Activated CD4-positive, alpha-beta T cell treated with anti-CD3 and anti-CD28 coated beads, Interleukin-2, amount 50 U/mL, for 4 hours (primary cell): ENCODE data around the gene CNKSR3.

Experiments
- DNase-seq, 2 experiments: peaks; one replicate each; pipeline ENCODE4 v3.0.0-alpha.2; 2020

Gene CNKSR3

GRCh38 chr6:154500769-154501577, 9.5 kb downstream of the CNKSR3 start:
- DNase-seq, result no peak

- DNase-seq, result no peak
Measured at GRCh38 chr6:154499855-154500589, 10.5 kb downstream of the CNKSR3 start.

- no peak for DNase-seq
Measured at GRCh38 chr6:154498340-154498934, 12.0 kb downstream of the CNKSR3 start.

DNA sequence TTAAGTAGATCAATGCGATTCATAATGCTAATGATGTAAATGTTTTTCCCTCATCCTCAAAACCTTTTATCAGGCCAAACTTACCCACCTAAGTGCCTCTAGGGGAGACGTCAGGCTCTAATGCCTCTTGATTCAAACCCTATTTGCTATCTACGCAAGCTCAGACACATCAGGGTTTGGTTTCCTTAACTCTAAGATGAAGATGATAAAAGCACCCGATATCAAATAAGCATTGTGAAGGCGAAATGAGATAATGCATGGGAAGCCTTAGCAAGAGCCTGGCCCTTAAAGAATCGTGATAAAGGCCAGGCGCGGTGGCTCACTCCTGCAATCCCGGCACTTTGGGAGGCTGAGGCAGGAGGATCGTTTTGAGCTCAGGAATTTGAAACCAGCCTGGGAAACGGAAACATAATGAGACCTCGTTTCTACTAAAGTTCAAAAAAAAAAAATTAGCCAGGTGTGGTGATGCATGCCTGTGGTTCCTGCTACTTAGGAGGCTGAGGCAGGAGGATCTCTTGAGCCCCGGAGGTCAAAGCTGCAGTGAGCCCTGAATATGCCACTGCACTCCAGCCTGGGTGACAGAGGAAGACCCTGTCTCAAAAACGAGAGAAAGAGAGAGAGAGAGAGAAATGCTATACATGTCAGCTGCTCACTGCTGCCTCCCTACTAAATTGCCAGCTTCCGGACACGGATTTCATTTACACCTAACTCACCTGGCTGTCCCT, 13.5 kb downstream of the CNKSR3 start:
- no peak for DNase-seq

GRCh38 chr6:154496186-154496585, 14.3 kb downstream of the CNKSR3 start:
- no peak for DNase-seq

GRCh38 chr6:154494592-154495311, 15.7 kb downstream of the CNKSR3 start:
- DNase-seq, result no peak

- DNase-seq, result no peak
Measured at GRCh38 chr6:154491567-154492470, 18.7 kb downstream of the CNKSR3 start.

- DNase-seq, result no peak
Measured at GRCh38 chr6:154489822-154490221, 20.7 kb downstream of the CNKSR3 start.

DNA sequence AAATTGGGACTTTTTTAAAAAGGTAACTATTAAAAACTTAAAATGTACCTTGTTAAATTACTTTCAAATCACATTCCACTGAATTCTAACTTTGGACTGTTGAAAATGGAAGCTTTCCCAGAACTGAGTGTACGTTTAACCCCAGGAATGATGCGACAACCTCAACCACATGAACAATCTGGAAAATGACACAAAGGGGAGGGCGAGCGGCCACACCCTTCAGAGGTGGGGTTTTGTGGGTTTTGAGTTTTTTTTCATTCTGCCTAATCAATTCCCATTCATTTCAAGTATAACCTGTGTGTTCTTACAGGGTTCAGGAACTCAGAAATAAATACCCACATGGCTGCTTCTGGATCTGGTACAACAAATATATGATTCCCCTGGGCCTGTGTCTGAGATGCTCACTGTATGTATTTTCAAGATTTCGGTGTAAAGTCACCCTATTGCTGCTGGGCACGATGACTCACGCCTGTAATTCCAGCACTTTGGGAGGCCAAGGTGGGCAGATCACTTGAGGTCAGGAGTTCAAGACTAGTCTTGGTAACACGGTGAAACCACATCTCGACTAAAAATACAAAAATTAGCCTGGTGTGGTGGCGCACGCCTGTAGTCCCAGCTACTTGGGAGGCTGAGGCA, 21.6 kb downstream of the CNKSR3 start:
- DNase-seq, result no peak

GRCh38 chr6:154488248-154488593, 22.3 kb downstream of the CNKSR3 start:
- DNase-seq, result no peak

DNA sequence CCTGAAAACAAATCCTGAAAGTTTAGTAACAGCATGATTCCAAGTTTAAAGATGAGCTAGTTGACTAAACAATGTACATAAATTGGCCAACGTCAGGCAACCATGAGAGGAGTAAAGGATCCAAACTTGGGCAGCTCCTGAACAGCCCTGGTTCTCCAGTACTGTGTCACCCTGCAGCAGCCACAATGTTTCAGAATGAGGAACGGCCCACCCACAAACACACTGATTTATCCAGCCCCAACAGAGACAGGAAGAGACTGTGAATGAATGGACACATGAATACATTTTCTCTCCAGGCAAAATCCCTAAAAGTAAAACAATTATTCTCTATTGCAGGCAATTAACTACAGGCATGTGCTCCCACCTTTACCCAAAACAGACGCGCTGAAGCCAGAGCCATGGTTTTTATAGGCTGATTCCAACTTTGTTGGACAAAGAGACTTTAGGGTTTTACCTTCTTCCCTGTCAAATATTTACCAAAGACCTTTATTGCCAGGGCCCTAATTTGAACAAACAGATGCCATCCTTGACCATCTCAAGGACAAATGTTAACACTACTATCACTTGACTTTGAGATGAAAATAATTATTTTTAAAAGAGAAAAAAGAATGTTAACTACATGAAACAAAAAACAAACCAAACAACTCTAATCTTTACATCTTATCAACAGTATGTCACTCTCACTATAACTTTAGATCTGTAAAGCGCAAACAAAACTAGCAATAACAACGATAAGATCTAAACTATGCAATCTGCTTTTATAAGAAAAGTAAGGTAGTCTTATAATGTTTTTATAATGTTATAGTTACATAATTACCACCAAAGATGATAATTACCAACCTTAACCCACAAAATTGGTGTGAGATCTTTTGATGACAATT, 22.9 kb downstream of the CNKSR3 start:
- no peak for DNase-seq

GRCh38 chr6:154485815-154486214, 24.7 kb downstream of the CNKSR3 start:
- DNase-seq, result no peak

- no peak for DNase-seq
Measured at GRCh38 chr6:154484942-154485341, 25.5 kb downstream of the CNKSR3 start.

- DNase-seq, result no peak
Measured at GRCh38 chr6:154482858-154483257, 27.6 kb downstream of the CNKSR3 start.

- no peak for DNase-seq
Measured at GRCh38 chr6:154481521-154482013, 28.9 kb downstream of the CNKSR3 start.

DNA sequence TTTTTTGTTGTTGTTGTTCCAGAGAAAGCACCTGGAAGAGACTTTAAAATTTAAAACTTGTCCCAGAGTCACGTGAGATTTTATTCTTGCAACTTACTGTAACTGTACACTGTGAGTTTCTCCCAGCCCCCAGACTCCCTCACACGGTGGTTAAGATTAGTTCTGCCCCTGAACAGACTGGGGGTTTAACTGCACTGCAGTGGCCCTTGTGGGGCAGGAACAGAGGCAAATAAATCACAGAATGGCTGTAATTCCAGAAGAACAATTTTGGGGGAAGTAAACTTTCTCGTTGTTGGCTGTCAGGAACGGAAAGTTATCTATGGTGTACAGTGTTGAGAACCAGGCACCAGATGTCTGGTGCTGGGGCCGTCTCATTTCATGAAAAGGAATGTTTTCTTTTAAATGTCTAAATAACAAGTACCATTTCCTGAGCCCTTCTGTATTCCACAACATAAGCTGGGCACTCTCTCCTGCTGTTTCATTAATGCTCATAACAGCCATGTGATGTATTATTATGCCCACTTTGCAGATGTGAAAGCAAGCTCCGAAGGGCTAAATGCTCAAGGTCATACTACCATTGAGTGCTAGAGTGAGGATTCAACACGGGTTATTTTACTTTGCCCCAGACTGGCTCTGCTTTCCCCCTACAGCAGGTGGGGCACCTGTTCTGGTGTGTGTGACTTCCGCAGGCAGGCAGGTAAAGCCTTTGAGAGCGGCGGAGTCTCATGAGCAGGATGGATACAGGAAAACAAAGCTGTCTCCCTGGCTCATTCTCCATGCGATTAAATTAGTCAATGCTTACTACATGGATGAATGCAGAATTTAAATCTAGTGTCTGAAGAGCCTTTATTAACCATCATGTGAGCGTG, 30.5 kb downstream of the CNKSR3 start:
- DNase-seq, result no peak

DNA sequence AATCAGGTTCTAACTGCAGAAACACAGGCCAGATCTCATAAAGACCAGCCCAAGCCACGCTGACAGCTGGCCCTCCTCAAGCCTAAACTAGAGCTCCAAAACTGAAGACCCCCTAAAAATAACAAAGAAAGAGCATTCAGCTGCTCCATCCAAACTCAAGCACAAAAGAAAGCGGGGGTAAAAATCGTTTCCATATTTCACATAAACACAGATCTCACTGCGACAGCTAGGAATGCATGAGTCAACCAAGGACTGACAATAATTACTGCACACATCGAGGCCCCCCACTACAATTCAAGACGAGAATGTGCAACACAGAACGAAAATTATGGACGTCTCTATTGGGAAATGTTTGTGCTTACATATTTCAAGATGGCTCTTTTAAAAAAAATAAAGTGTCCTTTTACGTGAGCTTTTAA, 31.1 kb downstream of the CNKSR3 start:
- no peak for DNase-seq

GRCh38 chr6:154478701-154479060, 31.8 kb downstream of the CNKSR3 start:
- DNase-seq, result no peak
